Astrocyte of the cerebellum (primary cell): ENCODE data around the gene MINK1.

ENCODE experiments used
- DNase-seq: peaks from one replicate; pipeline ENCODE4 v3.0.0-alpha.2; 2011; ENCODE audit warnings: low read depth
- H3K4me3 ChIP-seq: 2 replicates; pipeline ENCODE4 v1.5.1; 2011; ENCODE audit warnings: mild to moderate bottlenecking, low read depth, low read length, moderate library complexity
- CTCF ChIP-seq: IDR thresholded peaks from 2 replicates; pipeline ENCODE4 v1.5.1; 2012; ENCODE audit warnings: low read length, low read depth, moderate library complexity, mild to moderate bottlenecking; ENCODE audit errors: missing control alignments
- in situ Hi-C: cut with HindIII; loops from 2 replicates; pipeline ENCODE4 v1.10.0; 2017; ENCODE audit warnings: low sequenced_read_pairs

MINK1 gene

GRCh38 chr17:4843321-4844000 lies 10.3 kb downstream of the MINK1 start:
- in situ Hi-C loops, result no loop called here
- TF ChIP-seq CTCF, result no peak

GRCh38 chr17:4845118-4845517 lies 12.0 kb downstream of the MINK1 start:
- in situ Hi-C loops, result no loop called here
- DNase-seq, result no peak
- TF ChIP-seq CTCF, result no peak
- no peak overlapping the region for H3K4me3 ChIP-seq

More at GRCh38 chr17:4843321-4844000, 10.3 kb downstream of the MINK1 start:
- no peak overlapping the region for H3K4me3 ChIP-seq
- DNase-seq, result no peak

GRCh38 chr17:4846635-4847390 lies 13.7 kb downstream of the MINK1 start:
- DNase-seq, result no peak
- in situ Hi-C loops, result no loop called here

GRCh38 chr17:4849011-4849536 lies 15.9 kb downstream of the MINK1 start:
- no peak for TF ChIP-seq CTCF
- in situ Hi-C loops, result no loop called here
- no peak overlapping the region for H3K4me3 ChIP-seq
- no peak for DNase-seq

More at GRCh38 chr17:4846635-4847390, 13.7 kb downstream of the MINK1 start:
- no peak overlapping the region for H3K4me3 ChIP-seq
- TF ChIP-seq CTCF, result no peak

- TF ChIP-seq CTCF, result no peak
- no peak for DNase-seq
- no peak overlapping the region for H3K4me3 ChIP-seq
- in situ Hi-C loops, result loop anchor here (5.0 kb wide), 1 partner anchor 123 kb away; no protein-coding TSS in a partner anchor
These were observed 17.1 kb downstream of the MINK1 start for GRCh38 chr17:4850246-4850645.

GRCh38 chr17:4851084-4851483 lies 17.9 kb downstream of the MINK1 start:
- no peak for DNase-seq
- in situ Hi-C loops, result loop anchor here (5.0 kb wide), 1 partner anchor 124 kb away; no protein-coding TSS in a partner anchor
- no peak overlapping the region for H3K4me3 ChIP-seq
- no peak for TF ChIP-seq CTCF
